Calu3 (cell line): ENCODE data around the gene SNTG2. TPM values are rescaled to one million over a fixed set of nuclear protein-coding genes. Genes with fewer than 3 reads are reported as not detected.

Source experiments
- BruUV-seq: library from RNA; stranded (reverse); fragments of 400-500 nt; replicated peaks from 2 replicates; lab custom pipeline; 2021; lab: Mats Ljungman, UMichigan
- CTCF ChIA-PET: fragments of 300-600 bp; sonication (Branson Sonifier 250); formaldehyde crosslinking; loops from one replicate; lab custom pipeline; 2022; ENCODE audit warnings: antibody characterized with exemption; lab: Charles Lee
- DNase-seq: peaks from one replicate; pipeline ENCODE4 v3.0.0; 2022
- H3K27ac Mint-ChIP-seq: one replicate; pipeline ENCODE4 v1.8.0; 2022; ENCODE audit warnings: mixed read lengths; ENCODE audit not compliant: unreplicated experiment
- H3K27me3 Mint-ChIP-seq: one replicate; pipeline ENCODE4 v1.8.0; 2022; ENCODE audit warnings: mixed read lengths; ENCODE audit not compliant: unreplicated experiment
- H3K36me3 Mint-ChIP-seq: one replicate; pipeline ENCODE4 v1.8.0; 2022; ENCODE audit warnings: mild to moderate bottlenecking, moderate library complexity, mixed read lengths; ENCODE audit not compliant: insufficient read depth, unreplicated experiment
- H3K4me1 Mint-ChIP-seq: one replicate; pipeline ENCODE4 v1.8.0; 2022; ENCODE audit warnings: mild to moderate bottlenecking, low read depth, mixed read lengths; ENCODE audit not compliant: unreplicated experiment
- H3K4me3 Mint-ChIP-seq: one replicate; pipeline ENCODE4 v1.8.0; 2022; ENCODE audit warnings: mild to moderate bottlenecking, low read depth, moderate library complexity, mixed read lengths; ENCODE audit not compliant: unreplicated experiment
- H3K9me3 Mint-ChIP-seq: one replicate; pipeline ENCODE4 v1.8.0; 2022; ENCODE audit warnings: low read depth, mixed read lengths; ENCODE audit not compliant: unreplicated experiment
- CTCF ChIP-seq: fragments of 200-600 bp; IDR thresholded peaks from one replicate; pipeline ENCODE4 v1.8.0; 2022; ENCODE audit warnings: antibody characterized with exemption; ENCODE audit not compliant: unreplicated experiment
- intact Hi-C: fragments of 100-400 bp; cut with micrococcal nuclease; formaldehyde crosslinking; loops from one replicate; pipeline ENCODE4 v1.10.0; 2022; ENCODE audit not compliant: unreplicated experiment
- total RNA-seq: library from RNA; stranded (reverse); gene quantifications from 2 replicates; pipeline ENCODE4 v1.2.3, GENCODE V29; 2022

Gene SNTG2
- total RNA-seq, 1 experiment from 2014 or later: not detected

DNA sequence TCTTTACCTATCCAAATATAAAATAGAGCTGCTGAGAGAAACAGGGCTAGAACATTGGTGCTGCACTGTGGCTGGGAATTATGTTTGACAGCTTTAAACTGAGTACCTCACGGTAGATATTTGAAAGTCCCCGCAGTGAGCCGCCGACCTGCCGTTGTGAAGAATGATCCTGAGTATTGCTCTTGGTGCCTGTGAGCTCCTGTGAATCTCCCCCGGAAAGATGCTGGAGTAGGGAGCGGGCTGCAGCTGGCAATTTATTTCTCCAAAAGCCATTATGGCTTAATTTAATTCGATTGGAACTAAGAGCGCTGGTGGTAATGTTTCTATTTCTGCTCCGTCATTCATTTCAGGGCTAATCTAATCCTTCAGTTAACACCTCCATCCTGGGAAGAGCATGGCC, 333.2 kb downstream of the SNTG2 start:
- no peak overlapping the region for H3K27ac Mint-ChIP-seq
- CTCF ChIA-PET: no interaction called here
- intact Hi-C loops: no loop called here
- no peak for DNase-seq
- H3K36me3 Mint-ChIP-seq: no peaks in the 10 kb centered on the region
- no peak for TF ChIP-seq CTCF
- no peaks in the 10 kb centered on the region for H3K27me3 Mint-ChIP-seq
- H3K4me1 Mint-ChIP-seq: no peaks in the 10 kb centered on the region
- no TSS peak for BruUV-seq
- no peak overlapping the region for H3K4me3 Mint-ChIP-seq
- H3K9me3 Mint-ChIP-seq: peaks cover 14% of the 10 kb centered on the region

- Mint-ChIP-seq H3K9me3 (peaks cover 21% of the 10 kb centered on the region), H3K36me3 (no peaks in the 10 kb centered on the region), H3K4me3 (no peak overlapping the region), H3K27ac (no peak overlapping the region), H3K27me3 (no peaks in the 10 kb centered on the region), H3K4me1 (no peaks in the 10 kb centered on the region)
- CTCF ChIA-PET: no interaction called here
- no peak for TF ChIP-seq CTCF
- intact Hi-C loops: no loop called here
- no peak for DNase-seq
- BruUV-seq: no TSS peak
These were observed 336.3 kb downstream of the SNTG2 start for GRCh38 chr2:1286929-1287328.

GRCh38 chr2:1287427-1287826, 336.8 kb downstream of the SNTG2 start:
- BruUV-seq: no TSS peak
- Mint-ChIP-seq H3K27me3 (no peaks in the 10 kb centered on the region), H3K9me3 (peaks cover 21% of the 10 kb centered on the region), H3K27ac (no peak overlapping the region), H3K36me3 (no peaks in the 10 kb centered on the region), H3K4me3 (no peak overlapping the region), H3K4me1 (no peaks in the 10 kb centered on the region)
- CTCF ChIA-PET: no interaction called here
- no peak for DNase-seq
- TF ChIP-seq CTCF: no peak
- intact Hi-C loops: no loop called here

- H3K27ac Mint-ChIP-seq: no peak overlapping the region
These were observed 344.3 kb downstream of the SNTG2 start for GRCh38 chr2:1294900-1295299.

More at GRCh38 chr2:1294900-1295299, 344.3 kb downstream of the SNTG2 start:
- no peaks in the 10 kb centered on the region for H3K36me3 Mint-ChIP-seq
- intact Hi-C loops: no loop called here
- no TSS peak for BruUV-seq
- CTCF ChIA-PET: no interaction called here
- H3K27me3 Mint-ChIP-seq: no peaks in the 10 kb centered on the region
- no peak overlapping the region for H3K4me3 Mint-ChIP-seq
- H3K4me1 Mint-ChIP-seq: no peaks in the 10 kb centered on the region
- no peak for DNase-seq
- no peak for TF ChIP-seq CTCF
- H3K9me3 Mint-ChIP-seq: peaks cover 18% of the 10 kb centered on the region
